ENCODE measurements around the gene GNS.
"Not testable (repeated sequence)": the region's sequence is repeated elsewhere in the genome, so short reads cannot be mapped to it uniquely, and the experiment has no call there.

The GNS gene

GRCh38 chr12:64695550-64695949, 63.7 kb downstream of the GNS start:
- TF ChIP-seq FOXM1 (IDR thresholded peaks at IDR 0.05; ENCODE audit: borderline replicate concordance) (no peak), ZNF384 (IDR thresholded peaks at IDR 0.05) (no peak), CTBP1 (IDR thresholded peaks at IDR 0.05; ENCODE audit: borderline replicate concordance) (no peak), SUZ12 (IDR thresholded peaks at IDR 0.05) (no peak), NFRKB (IDR thresholded peaks at IDR 0.05) (no peak), HDGF (IDR thresholded peaks at IDR 0.05; ENCODE audit: borderline replicate concordance) (no peak)
- ChIA-PET POLR2A (interaction anchor here (1.4 kb wide), 1 partner anchor 87 kb away, joined by 4 read pairs; no protein-coding TSS in a partner anchor), CTCF (interaction anchor here (0.6 to 4.7 kb wide), 4 partner anchors 107 to 1275 kb away, joined by 3 to 31 read pairs (median 6); no protein-coding TSS in a partner anchor)
- no peak for DNase-seq (ENCODE audit: extremely low spot score)

DNA sequence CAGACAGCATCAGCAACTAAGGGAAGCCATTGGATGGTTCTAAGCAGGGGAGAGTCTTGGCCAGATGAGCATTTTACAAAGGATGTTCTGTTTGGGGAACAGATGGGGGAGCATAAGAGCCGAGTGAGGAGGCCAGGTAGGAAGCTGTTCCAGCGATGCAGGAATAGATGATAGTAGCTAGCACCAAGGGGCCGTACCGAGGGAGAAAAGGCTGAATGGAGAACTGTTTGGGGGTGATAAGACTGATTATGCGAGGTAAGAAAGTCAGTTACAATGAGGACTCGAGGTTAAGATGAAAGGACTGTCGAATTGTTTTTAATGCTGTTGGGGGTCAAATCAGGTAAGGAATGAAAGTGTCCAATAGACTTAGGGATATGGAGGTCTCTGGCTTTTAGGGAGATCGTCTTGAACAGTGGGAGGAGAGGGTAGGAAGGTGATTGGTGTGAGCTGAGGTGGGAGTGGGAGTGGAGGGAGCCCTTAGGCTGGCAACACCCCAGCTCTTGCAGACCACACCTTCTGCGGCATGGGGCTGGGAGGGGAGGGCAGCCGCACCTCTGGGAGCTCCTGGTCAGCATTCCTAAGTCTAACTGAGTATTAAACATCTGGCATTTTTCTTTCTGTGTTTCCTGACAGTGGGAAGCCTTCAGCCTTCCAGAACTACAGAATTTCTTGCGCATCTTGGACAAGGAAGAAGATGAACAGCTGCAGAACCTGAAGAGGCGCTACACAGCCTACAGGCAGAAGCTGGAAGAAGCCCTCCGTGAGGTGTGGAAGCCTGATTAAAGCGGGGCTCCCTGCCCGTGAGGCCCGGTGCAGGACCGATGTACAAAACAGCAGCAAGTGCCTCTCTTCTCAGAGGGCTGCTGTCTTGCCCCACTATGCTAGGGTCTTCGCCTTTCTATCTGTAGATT, 64.8 kb downstream of the GNS start:
- CTCF ChIA-PET = interaction anchor here (1.2 to 4.7 kb wide), 3 partner anchors 84 to 1274 kb away, joined by 3 to 31 read pairs (median 5); partner anchors contain the start of gene RASSF3
- TF ChIP-seq SUZ12 (IDR thresholded peaks at IDR 0.05) (no peak), NFRKB (IDR thresholded peaks at IDR 0.05) (no peak), FOXK2 (IDR thresholded peaks at IDR 0.05) (no peak), FOXA1 (IDR thresholded peaks at IDR 0.05) (no peak), CTBP1 (IDR thresholded peaks at IDR 0.05; ENCODE audit: borderline replicate concordance) (no peak), ARNT (IDR thresholded peaks at IDR 0.05) (no peak), HDGF (IDR thresholded peaks at IDR 0.05; ENCODE audit: borderline replicate concordance) (no peak), BHLHE40 (IDR thresholded peaks at IDR 0.05; ENCODE audit: borderline replicate concordance) (no peak), FOXM1 (IDR thresholded peaks at IDR 0.05; ENCODE audit: borderline replicate concordance) (no peak), SP1 (IDR thresholded peaks at IDR 0.05) (no peak), TARDBP (IDR thresholded peaks at IDR 0.05) (no peak), ELF4 (IDR thresholded peaks at IDR 0.05) (no peak)
- POLR2A ChIA-PET = no interaction called here
- DNase-seq (ENCODE audit: extremely low spot score) = no peak

DNA sequence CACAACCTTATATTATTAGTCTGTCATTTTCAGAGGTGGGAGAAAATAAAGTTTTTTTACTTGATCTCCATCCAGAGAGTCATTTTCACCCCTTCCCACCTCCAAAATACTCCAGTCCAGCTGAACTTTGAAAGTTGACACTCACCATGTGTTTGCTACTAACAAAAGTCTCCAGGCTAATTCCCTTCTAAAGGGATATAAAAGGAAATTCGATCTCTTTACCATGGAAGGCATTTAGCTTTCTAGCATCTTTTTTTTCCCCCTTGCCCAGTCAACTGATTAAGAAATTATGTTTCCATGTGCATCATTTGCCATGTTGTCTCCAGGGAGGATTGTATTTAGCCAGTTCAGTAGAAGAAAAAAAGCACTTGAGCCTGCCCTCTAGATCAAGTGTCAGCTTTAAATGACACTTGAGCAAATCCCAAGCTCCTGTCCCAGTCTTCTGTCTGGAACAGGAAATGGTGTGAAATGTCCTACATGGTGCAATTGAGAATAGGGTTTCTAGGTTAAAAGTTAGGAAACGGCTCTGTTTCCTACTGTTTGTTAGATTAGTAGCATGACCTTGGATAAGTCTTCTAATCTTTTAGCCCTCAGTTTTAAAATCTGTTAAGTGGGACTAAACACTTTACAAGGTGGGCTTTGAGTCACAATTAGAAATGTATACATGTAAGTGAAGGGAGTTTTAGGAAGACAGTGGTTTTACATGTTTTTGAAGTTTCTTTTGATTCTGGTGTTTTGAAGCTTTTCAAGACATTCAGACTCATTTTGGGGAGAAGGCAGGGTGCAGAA, 67.2 kb downstream of the GNS start:
- DNase-seq (ENCODE audit: extremely low spot score) = peak; percentile 38
- ChIA-PET CTCF (interaction anchor here (0.7 kb wide), 2 partner anchors 108 to 202 kb away, joined by 3 read pairs; no protein-coding TSS in a partner anchor), POLR2A (interaction anchor here (1.0 to 1.2 kb wide), 2 partner anchors 9 to 81 kb away, joined by 3 to 6 read pairs; no protein-coding TSS in a partner anchor)
- TF ChIP-seq PKNOX1 (IDR thresholded peaks at IDR 0.05) (peak; percentile 54; the same call in 1 of the 2 replicates), BHLHE40 (IDR thresholded peaks at IDR 0.05; ENCODE audit: borderline replicate concordance) (no peak), NFRKB (IDR thresholded peaks at IDR 0.05) (no peak), ARNT (IDR thresholded peaks at IDR 0.05) (no peak), ELF4 (IDR thresholded peaks at IDR 0.05) (no peak), ZNF384 (IDR thresholded peaks at IDR 0.05) (peak; percentile 65), CTBP1 (IDR thresholded peaks at IDR 0.05; ENCODE audit: borderline replicate concordance) (no peak)

GRCh38 chr12:64691227-64691794, 67.9 kb downstream of the GNS start:
- no peak for DNase-seq (ENCODE audit: extremely low spot score)
- POLR2A ChIA-PET = interaction anchor here (1.0 to 1.2 kb wide), 2 partner anchors 8 to 80 kb away, joined by 3 to 6 read pairs; no protein-coding TSS in a partner anchor
- CTCF ChIA-PET = interaction anchor here (0.7 kb wide), 1 partner anchor 201 kb away, joined by 3 read pairs; no protein-coding TSS in a partner anchor
- TF ChIP-seq L3MBTL2 (conservative IDR thresholded peaks at IDR 0.05) = no peak
- TF ChIP-seq TARDBP (IDR thresholded peaks at IDR 0.05) = no peak
- TF ChIP-seq FOXM1 (IDR thresholded peaks at IDR 0.05; ENCODE audit: borderline replicate concordance) = no peak
- no peak for TF ChIP-seq HDGF (IDR thresholded peaks at IDR 0.05; ENCODE audit: borderline replicate concordance)
- TF ChIP-seq SUZ12 (IDR thresholded peaks at IDR 0.05) = no peak

DNA sequence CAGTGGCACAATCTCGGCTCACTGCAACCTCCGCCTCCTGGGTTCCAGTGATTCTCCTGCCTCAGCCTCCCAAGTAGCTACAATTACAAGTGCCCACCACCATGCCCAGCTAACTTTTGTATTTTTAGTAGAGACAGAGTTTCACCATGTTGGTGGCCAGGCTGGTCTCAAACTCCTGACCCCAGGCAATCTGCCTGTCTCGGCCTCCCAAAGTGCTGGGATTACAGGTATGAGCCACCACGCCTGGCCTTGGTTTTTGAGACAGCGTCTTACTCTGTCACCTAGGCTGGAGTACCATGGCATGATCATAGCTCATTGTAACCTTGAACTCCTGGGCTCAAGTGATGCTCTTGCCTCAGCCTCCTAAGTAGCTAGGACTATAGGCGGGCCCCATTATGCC, 69.0 kb downstream of the GNS start:
- DNase-seq (ENCODE audit: extremely low spot score); POLR2A ChIA-PET: not testable (repeated sequence)
- CTCF ChIA-PET = interaction anchor here (0.9 kb wide), 1 partner anchor 12 kb away, joined by 3 read pairs; no protein-coding TSS in a partner anchor

DNA sequence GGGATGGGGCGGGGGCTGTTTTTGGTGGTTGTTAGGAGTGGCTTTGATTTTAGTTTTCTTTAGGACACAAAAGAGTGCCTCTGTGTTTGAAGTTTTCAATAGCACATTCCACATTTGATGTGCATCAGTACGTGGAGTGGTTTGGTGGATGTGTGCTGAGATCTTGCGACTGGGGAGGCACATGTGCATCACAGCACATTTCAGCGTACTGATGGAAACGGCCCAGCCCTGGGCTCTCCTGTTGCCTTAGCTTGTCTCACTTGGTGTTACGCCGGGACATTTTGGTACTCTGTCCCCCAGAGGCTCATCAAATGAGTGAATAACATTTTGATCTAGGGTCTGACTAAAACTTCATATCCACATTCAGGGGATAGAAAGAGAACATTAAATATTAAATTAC, 70.5 kb downstream of the GNS start:
- ChIA-PET CTCF (no interaction called here), POLR2A (interaction anchor here (1.2 kb wide), 1 partner anchor 237 kb away, joined by 3 read pairs; no protein-coding TSS in a partner anchor)
- no peak for DNase-seq (ENCODE audit: extremely low spot score)
- no peak for TF ChIP-seq HDGF (IDR thresholded peaks at IDR 0.05; ENCODE audit: borderline replicate concordance)

- no peak for DNase-seq (ENCODE audit: extremely low spot score)
- no peak for TF ChIP-seq TARDBP (IDR thresholded peaks at IDR 0.05)
- no peak for TF ChIP-seq FOXA1 (IDR thresholded peaks at IDR 0.05)
- no peak for TF ChIP-seq LEF1 (IDR thresholded peaks at IDR 0.05; ENCODE audit: borderline replicate concordance)
- no peak for TF ChIP-seq ELF4 (IDR thresholded peaks at IDR 0.05)
- no peak for TF ChIP-seq ZNF384 (IDR thresholded peaks at IDR 0.05)
- no peak for TF ChIP-seq FOXM1 (IDR thresholded peaks at IDR 0.05; ENCODE audit: borderline replicate concordance)
- no peak for TF ChIP-seq HDGF (IDR thresholded peaks at IDR 0.05; ENCODE audit: borderline replicate concordance)
- no peak for TF ChIP-seq L3MBTL2 (conservative IDR thresholded peaks at IDR 0.05)
- no peak for TF ChIP-seq CTBP1 (IDR thresholded peaks at IDR 0.05; ENCODE audit: borderline replicate concordance)
- TF ChIP-seq NFRKB (IDR thresholded peaks at IDR 0.05) = no peak
- TF ChIP-seq FOXK2 (IDR thresholded peaks at IDR 0.05) = no peak
- no peak for TF ChIP-seq ARNT (IDR thresholded peaks at IDR 0.05)
- CTCF ChIA-PET = no interaction called here
- POLR2A ChIA-PET = no interaction called here
Measured at GRCh38 chr12:64688219-64688618, 71.0 kb downstream of the GNS start.

Measured in HEK293T (cell line).